GDM1 (cell line): ENCODE measurements around the gene VAMP8.

Source experiments
- DNase-seq: peaks from one replicate; lab custom pipeline; 2025; lab: John Stamatoyannopoulos, UW

VAMP8 gene

DNA sequence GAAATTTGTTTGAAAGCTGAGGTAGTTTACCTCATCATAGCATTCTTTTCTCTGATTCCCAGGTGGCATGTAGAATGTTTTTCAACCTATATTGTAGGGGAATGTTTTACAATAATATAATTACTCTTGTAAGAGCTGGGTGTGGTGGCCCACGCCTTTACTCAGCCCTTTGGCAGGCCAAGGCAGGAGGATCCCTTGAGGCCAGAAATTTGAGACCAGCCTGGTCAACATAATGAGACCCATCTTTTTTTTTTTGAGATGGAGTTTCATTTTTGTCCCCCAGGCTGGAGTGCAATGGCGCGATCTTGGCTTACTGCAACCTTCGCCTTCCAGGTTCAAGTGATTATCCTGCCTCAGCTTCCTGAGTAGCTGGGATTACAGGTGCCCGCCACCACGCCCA is 42.2 kb downstream of the VAMP8 start:
- DNase-seq, result no peak

DNA sequence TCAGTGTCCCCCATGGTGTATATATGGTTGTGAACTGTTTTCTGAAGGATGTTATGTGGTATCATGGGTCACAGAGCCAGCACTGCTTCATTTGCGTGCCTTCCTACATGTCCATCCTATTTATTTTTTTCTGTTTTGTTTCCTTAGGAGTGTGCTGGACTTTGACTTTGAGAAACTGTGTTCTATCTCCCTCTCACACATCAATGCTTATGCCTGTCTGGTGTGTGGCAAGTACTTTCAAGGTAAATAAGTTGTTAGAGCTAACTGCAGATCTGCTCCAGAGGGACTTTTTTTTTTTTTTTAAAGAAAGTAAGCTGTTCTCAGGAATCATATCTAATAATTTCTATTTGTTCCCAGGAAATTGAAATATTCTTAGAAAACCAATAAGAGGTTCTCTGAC is 44.0 kb downstream of the VAMP8 start:
- no peak for DNase-seq

DNA sequence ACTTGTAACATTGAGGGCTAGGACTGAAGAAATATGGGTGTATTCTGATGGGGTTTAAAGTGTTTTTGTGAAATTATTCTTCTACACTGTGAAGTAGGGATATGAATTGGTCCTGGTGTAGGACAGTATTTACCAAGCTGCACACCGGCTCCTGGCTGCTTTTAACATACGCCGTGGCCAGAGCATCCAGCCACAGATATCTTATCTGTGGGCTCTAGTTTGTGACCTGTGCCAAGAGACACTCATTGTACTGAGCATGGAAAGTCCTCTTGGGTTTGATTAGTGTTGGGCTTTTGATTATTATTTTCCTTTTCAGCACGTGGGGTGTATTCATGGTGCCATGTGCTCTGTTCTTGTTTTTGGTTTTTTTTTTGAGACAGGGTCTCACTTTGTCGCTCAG is 46.6 kb downstream of the VAMP8 start:
- no peak for DNase-seq

- no peak for DNase-seq
These were observed 51.3 kb downstream of the VAMP8 start for GRCh38 chr2:85628658-85629057.

DNA sequence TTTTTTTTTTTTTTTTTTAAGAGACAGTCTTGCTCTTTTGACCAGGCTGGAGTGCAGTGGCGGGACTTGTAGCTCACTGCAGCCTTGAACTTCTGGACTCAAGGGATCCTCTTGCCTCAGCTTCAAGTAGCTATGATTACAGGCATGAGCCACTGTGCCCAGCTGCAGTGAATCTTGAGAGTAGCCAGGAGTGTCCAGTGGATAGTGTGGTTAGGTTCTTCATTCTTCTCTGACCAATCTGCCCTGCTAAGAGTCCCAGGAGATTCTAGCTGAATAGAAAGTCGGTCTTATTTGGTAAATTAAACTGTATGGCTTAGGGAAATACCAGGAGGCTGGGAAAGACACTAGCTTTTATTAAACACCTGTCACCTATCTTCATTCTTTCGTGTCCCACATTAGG is 53.9 kb downstream of the VAMP8 start:
- DNase-seq, result no peak
